H1 (cell line): Measurements from ENCODE around the gene BCAR3. TPM values are rescaled to one million over a fixed set of nuclear protein-coding genes. Genes with fewer than 3 reads are reported as not detected.

Source experiments
- CTCF ChIA-PET: fragments of 300-600 bp; sonication (Branson Sonifier 250); formaldehyde crosslinking; loops from one replicate; lab custom pipeline; 2021; ENCODE audit not compliant: partially characterized antibody; lab: Charles Lee
- POLR2A ChIA-PET: fragments of 300-600 bp; sonication (Branson Sonifier 250); formaldehyde crosslinking; loops from one replicate; lab custom pipeline; 2021; ENCODE audit warnings: inconsistent platforms; ENCODE audit not compliant: partially characterized antibody; lab: Charles Lee
- DNase-seq, 2 experiments: peaks; one replicate each; pipeline versions ENCODE4 v3.0.0 to v3.0.0-alpha.2; 2010 to 2022; ENCODE audit warnings: low spot score in 2 of 2, low read depth in 1 of 2, mixed read lengths in 1 of 2
- FAIRE-seq: peaks from 2 replicates; lab custom pipeline; 2011; peaks lifted over from hg19 to GRCh38; lab: Jason Lieb, UNC
- H2AFZ ChIP-seq: 2 replicates; pipeline ENCODE4 v1.8.1; 2012; ENCODE audit warnings: low read length, inconsistent platforms
- H2AK5ac ChIP-seq: 2 replicates; pipeline ENCODE4 v1.6.1; 2013; ENCODE audit warnings: low read depth, low read length
- H2BK120ac ChIP-seq: replicated peaks from 2 replicates; pipeline ENCODE3; 2013; ENCODE audit warnings: low read depth, low read length, inconsistent platforms
- H2BK12ac ChIP-seq: 2 replicates; pipeline ENCODE4 v1.6.1; 2013; ENCODE audit warnings: low read depth, low read length
- H2BK15ac ChIP-seq: 2 replicates; pipeline ENCODE4 v1.6.1; 2013; ENCODE audit warnings: low read length
- H2BK20ac ChIP-seq: 2 replicates; pipeline ENCODE4 v1.6.1; 2013; ENCODE audit warnings: low read length
- H2BK5ac ChIP-seq: 2 replicates; pipeline ENCODE4 v1.6.1; 2013; ENCODE audit warnings: low read depth, low read length
- H3K14ac ChIP-seq: 2 replicates; pipeline ENCODE4 v1.6.1; 2013; ENCODE audit warnings: inconsistent platforms; ENCODE audit not compliant: insufficient read length
- H3K18ac ChIP-seq: 2 replicates; pipeline ENCODE4 v1.6.1; 2013; ENCODE audit warnings: low read length; ENCODE audit errors: extremely low read depth
- H3K23ac ChIP-seq: 2 replicates; pipeline ENCODE4 v1.6.1; 2013; ENCODE audit warnings: inconsistent platforms; ENCODE audit not compliant: insufficient read length
- H3K23me2 ChIP-seq: 2 replicates; pipeline ENCODE4 v1.6.1; 2013; ENCODE audit warnings: low read depth, low read length
- H3K27ac ChIP-seq: 2 replicates; pipeline ENCODE4 v1.6.1; 2011; ENCODE audit warnings: low read depth, low read length, inconsistent platforms
- H3K27me3 ChIP-seq, 4 experiments: replicated peaks in 1 of 4; 1 replicate in 1 of 4; 2 replicates in 3 of 4; pipeline versions ENCODE4 v1.6.1 to v1.8.1; 2011 to 2013; ENCODE audit warnings: low read length in 3 of 4, mild to moderate bottlenecking in 3 of 4, inconsistent platforms in 2 of 4, mixed read lengths in 2 of 4, moderate library complexity in 1 of 4; ENCODE audit not compliant: control insufficient read depth in 3 of 4, insufficient read depth in 3 of 4; ENCODE audit errors: extremely low read depth in 1 of 4
- H3K36me3 ChIP-seq, 4 experiments: 2 replicates each; pipeline versions ENCODE4 v1.6.1 to v1.8.1; 2011 to 2013; ENCODE audit warnings: mild to moderate bottlenecking in 4 of 4, low read length in 3 of 4, moderate library complexity in 2 of 4, control low read depth in 1 of 4, inconsistent platforms in 1 of 4; ENCODE audit not compliant: insufficient read depth in 4 of 4, control insufficient read depth in 2 of 4
- H3K4ac ChIP-seq: replicated peaks from 2 replicates; pipeline ENCODE3; 2013; ENCODE audit warnings: low read length, low read depth, mixed read lengths, inconsistent platforms; ENCODE audit not compliant: insufficient read length
- H3K4me1 ChIP-seq, 4 experiments: replicated peaks in 1 of 4; 1 replicate in 1 of 4; 2 replicates in 3 of 4; pipeline versions ENCODE4 v1.6.1 to v1.8.1; 2011 to 2013; ENCODE audit warnings: low read length in 3 of 4, inconsistent platforms in 2 of 4, mixed read lengths in 1 of 4; ENCODE audit not compliant: insufficient read depth in 4 of 4, control insufficient read depth in 3 of 4
- H3K4me2 ChIP-seq, 2 experiments: 2 replicates each; pipeline versions ENCODE4 v1.6.1 to v1.8.1; 2011 to 2013; ENCODE audit warnings: low read depth in 2 of 2, low read length in 2 of 2, control low read depth in 1 of 2, inconsistent platforms in 1 of 2, mild to moderate bottlenecking in 1 of 2; ENCODE audit not compliant: insufficient read depth in 1 of 2
- H3K4me3 ChIP-seq, 4 experiments: fragments of 200-600, 300-600 bp in 1 of 4; sonication (generic), shearing (Covaris generic), sonication (Bioruptor Twin) in 1 of 4; 2 replicates each; pipeline versions ENCODE4 v1.5.1 to v1.8.1; 2011 to 2016; ENCODE audit warnings: low read length in 4 of 4, low read depth in 3 of 4, control low read depth in 2 of 4, inconsistent platforms in 2 of 4, mild to moderate bottlenecking in 2 of 4, mixed read lengths in 1 of 4, moderate library complexity in 1 of 4; ENCODE audit not compliant: insufficient read depth in 2 of 4; ENCODE audit errors: extremely low read depth in 1 of 4
- H3K56ac ChIP-seq: replicated peaks from 2 replicates; pipeline ENCODE3; 2013; ENCODE audit warnings: low read depth, mild to moderate bottlenecking, mixed read lengths, low read length, inconsistent platforms; ENCODE audit not compliant: insufficient read length
- H3K79me1 ChIP-seq: 2 replicates; pipeline ENCODE4 v1.6.1; 2013; ENCODE audit warnings: low read depth, low read length, control low read depth
- H3K79me2 ChIP-seq, 2 experiments: 2 replicates each; pipeline versions ENCODE4 v1.6.1 to v1.8.1; 2012 to 2013; ENCODE audit warnings: low read length in 2 of 2, mild to moderate bottlenecking in 2 of 2, inconsistent platforms in 1 of 2; ENCODE audit not compliant: insufficient read depth in 2 of 2, control insufficient read depth in 1 of 2
- H3K9ac ChIP-seq, 4 experiments: replicated peaks in 1 of 4; 1 replicate in 1 of 4; 2 replicates in 3 of 4; pipeline versions ENCODE4 v1.6.1 to v1.8.1; 2011 to 2013; ENCODE audit warnings: low read depth in 3 of 4, low read length in 3 of 4, control low read depth in 2 of 4, mild to moderate bottlenecking in 2 of 4, moderate library complexity in 2 of 4, inconsistent platforms in 1 of 4; ENCODE audit errors: extremely low read depth in 1 of 4
- H3K9me3 ChIP-seq, 2 experiments: 2 replicates each; pipeline versions ENCODE4 v1.6.1 to v1.8.1; 2012 to 2013; ENCODE audit warnings: mild to moderate bottlenecking in 2 of 2, moderate library complexity in 2 of 2, control low read depth in 1 of 2, inconsistent platforms in 1 of 2, low read depth in 1 of 2, low read length in 1 of 2, mixed read lengths in 1 of 2; ENCODE audit not compliant: insufficient read depth in 2 of 2
- H4K20me1 ChIP-seq, 2 experiments: replicated peaks in 1 of 2; 2 replicates each; pipeline versions ENCODE3 to v1.8.1; 2011 to 2013; ENCODE audit warnings: inconsistent platforms in 2 of 2, low read length in 2 of 2, mild to moderate bottlenecking in 1 of 2; ENCODE audit not compliant: insufficient read depth in 2 of 2, control insufficient read depth in 1 of 2
- H4K5ac ChIP-seq: 2 replicates; pipeline ENCODE4 v1.6.1; 2013; ENCODE audit warnings: low read length, low read depth, mixed read lengths, inconsistent platforms; ENCODE audit not compliant: insufficient read length
- H4K8ac ChIP-seq: 2 replicates; pipeline ENCODE4 v1.8.0; 2013; ENCODE audit warnings: mild to moderate bottlenecking, moderate library complexity, low read length, inconsistent platforms; ENCODE audit not compliant: insufficient read depth; ENCODE audit errors: extremely low read depth
- H4K91ac ChIP-seq: replicated peaks from 2 replicates; pipeline ENCODE3; 2013; ENCODE audit warnings: low read length, mixed read lengths, inconsistent platforms; ENCODE audit not compliant: insufficient read length
- ATF3 ChIP-seq: IDR thresholded peaks from 2 replicates; pipeline ENCODE4 v1.6.1; 2011; ENCODE audit warnings: low read depth, mild to moderate bottlenecking, low read length; ENCODE audit not compliant: insufficient read depth
- BRCA1 ChIP-seq: IDR thresholded peaks from 2 replicates; pipeline ENCODE4 v1.6.1; 2012; ENCODE audit warnings: low read depth, low read length, improper control_type of control experiment
- CREB1 ChIP-seq: IDR thresholded peaks from 2 replicates; pipeline ENCODE4 v1.6.1; 2012; ENCODE audit warnings: inconsistent platforms
- FOSL1 ChIP-seq: IDR thresholded peaks from 2 replicates; pipeline ENCODE4 v1.6.1; 2011; ENCODE audit warnings: mild to moderate bottlenecking, low read depth, low read length, moderate library complexity; ENCODE audit not compliant: insufficient read depth
- KDM5A ChIP-seq: fragments of 200-600 bp; IDR thresholded peaks from 2 replicates; pipeline ENCODE4 v1.7.1; 2012; ENCODE audit warnings: mild to moderate bottlenecking, low read length, inconsistent platforms, mixed read lengths
- NRF1 ChIP-seq: IDR thresholded peaks from 2 replicates; pipeline ENCODE4 v1.6.1; 2011; ENCODE audit warnings: mild to moderate bottlenecking, low read depth, low read length, improper control_type of control experiment
- PHF8 ChIP-seq: fragments of 200-600 bp; sonication (generic); conservative IDR thresholded peaks from 2 replicates; pipeline ENCODE4 v1.7.1; 2012; ENCODE audit warnings: low read depth, mild to moderate bottlenecking, inconsistent platforms, low read length, moderate library complexity
- RAD21 ChIP-seq, 2 experiments: IDR thresholded peaks in 1 of 2; conservative IDR thresholded peaks in 1 of 2; 2 replicates each; pipeline ENCODE4 v1.6.1; 2011; ENCODE audit warnings: low read depth in 2 of 2, low read length in 2 of 2, improper control_type of control experiment in 1 of 2, inconsistent platforms in 1 of 2, mild to moderate bottlenecking in 1 of 2, moderate library complexity in 1 of 2
- SP1 ChIP-seq: IDR thresholded peaks from 2 replicates; pipeline ENCODE4 v1.6.1; 2011; ENCODE audit warnings: low read depth, low read length
- SP4 ChIP-seq: IDR thresholded peaks from 2 replicates; pipeline ENCODE4 v1.6.1; 2012; ENCODE audit warnings: low read length, inconsistent platforms
- TAF7 ChIP-seq: optimal IDR thresholded peaks from 2 replicates; pipeline ENCODE3; 2011; ENCODE audit warnings: low read depth, mild to moderate bottlenecking, inconsistent platforms, low read length, moderate library complexity, borderline replicate concordance
- WGBS, 2 experiments: shearing (Covaris generic) in 1 of 2; methylation state at CpG; one replicate each; pipeline versions ENCODE4 v1.1.6 to v1.1.7; 2013 to 2015; ENCODE audit warnings: low lambda C conversion rate in 2 of 2, mixed read lengths in 2 of 2, inconsistent platforms in 1 of 2, low coverage in 1 of 2, missing lambda C conversion rate in 1 of 2; ENCODE audit not compliant: insufficient replicate concordance in 2 of 2, insufficient coverage in 1 of 2, insufficient read length in 1 of 2; ENCODE audit errors: extremely low coverage in 1 of 2, missing lambda C conversion rate in 1 of 2; 5-methylcytosine and 5-hydroxymethylcytosine counted together
- polyA plus RNA-seq, 7 experiments: library from polyadenylated mRNA; depleted of rRNA in 3 of 7; stranded (reverse) in 5 of 7; unstranded in 2 of 7; fragments of >200 nt in 5 of 7; fragments of 200-250 nt in 2 of 7; gene quantifications; 1 replicate in 5 of 7; 2 replicates in 1 of 7; 4 replicates in 1 of 7; pipeline versions ENCODE4 v1.2.1 to v1.2.3, GENCODE V29; 2011 to 2013; ENCODE audit warnings: missing spikeins in 2 of 7, mixed read lengths in 2 of 7
- total RNA-seq: library from RNA; stranded (reverse); fragmentation: NEBNext Ultra II Directional; extraction: Animal tissue kit (Norgen Biotek cat#: 25700); gene quantifications from 2 replicates; pipeline ENCODE4 v1.2.1, GENCODE V29; 2021

Gene BCAR3
- total and polyA plus RNA-seq, 2 of the 8 experiments (the other 6 are each of a cell fraction or from before 2014, with no cell fraction given), result 5.6 to 9.2 TPM

GRCh38 chr1:93710499-93711453, 29.1 kb upstream of the BCAR3 start:
- H3K36me3 ChIP-seq, result no peaks in the 10 kb centered on the region
- no peak overlapping the region for H2BK12ac ChIP-seq
- H3K23ac ChIP-seq, result no peak overlapping the region
- POLR2A ChIA-PET, result no interaction called here
- DNase-seq (no peak), FAIRE-seq (no peak)
- no peak overlapping the region for H3K27ac ChIP-seq
- no peaks in the 10 kb centered on the region for H3K79me2 ChIP-seq
- no peaks in the 10 kb centered on the region for H3K23me2 ChIP-seq
- no peak overlapping the region for H3K14ac ChIP-seq
- H3K4me1 ChIP-seq, result peaks cover 0 to 4% (median 2%) of the 10 kb centered on the region in 4 experiments; a peak in 2 of 7 replicates
- H4K8ac ChIP-seq, result no peak overlapping the region
- no peak overlapping the region for H2BK20ac ChIP-seq
- H3K79me1 ChIP-seq, result no peaks in the 10 kb centered on the region
- no peak overlapping the region for H3K4ac ChIP-seq
- WGBS, 2 experiments, result 77% methylated on average over 10 of the region's 10 CpGs; no CpG with 5 or more reads in 1 of the 2 experiments
- no peak overlapping the region for H2BK120ac ChIP-seq
- no peak overlapping the region for H2AFZ ChIP-seq
- H3K9me3 ChIP-seq, result no peaks in the 10 kb centered on the region
- H2AK5ac ChIP-seq, result no peak overlapping the region
- H2BK15ac ChIP-seq, result no peak overlapping the region
- H3K4me2 ChIP-seq, result no peak overlapping the region
- no peak overlapping the region for H4K91ac ChIP-seq
- CTCF ChIA-PET, result interaction anchor here (0.6 to 3.6 kb wide), 8 partner anchors 11 to 106 kb away, joined by 3 to 11 read pairs (median 4); no protein-coding TSS in a partner anchor
- no peaks in the 10 kb centered on the region for H4K20me1 ChIP-seq
- peaks cover 0 to 1% (median 0%) of the 10 kb centered on the region in 4 experiments; a peak in 1 of 7 replicates for H3K27me3 ChIP-seq
- H3K18ac ChIP-seq, result no peak overlapping the region
- no peak overlapping the region for H3K4me3 ChIP-seq
- H3K9ac ChIP-seq, result no peak overlapping the region
- H2BK5ac ChIP-seq, result no peak overlapping the region
- no peak overlapping the region for H4K5ac ChIP-seq
- no peak overlapping the region for H3K56ac ChIP-seq
- TF ChIP-seq KDM5A (no peak), ATF3 (no peak), SP4 (no peak), BRCA1 (no peak), NRF1 (no peak), RAD21 (IDR thresholded peaks at IDR 0.05 in 1 of 2, conservative IDR thresholded peaks at IDR 0.05 in 1 of 2; ENCODE audit: low read depth in 2 of 2, low read length in 2 of 2) (no peak), FOSL1 (no peak), PHF8 (no peak), CREB1 (no peak), TAF7 (no peak), SP1 (no peak)
